ENCODE measurements around the gene SH3BP5L.
"Not testable (repeated sequence)": the region's sequence is repeated elsewhere in the genome, so short reads cannot be mapped to it uniquely, and the experiment has no call there.

The SH3BP5L gene

GRCh38 chr1:248838357-248839167, 12.8 kb upstream of the SH3BP5L start:
- peak; percentile 78 for DNase-seq
- H3K27ac ChIP-seq, result peak overlapping the region; percentile 99
- peak overlapping the region; percentile 83 for H3K4me3 ChIP-seq (ENCODE audit: low read depth, low read length)
- in situ Hi-C loops (cut with HindIII; ENCODE audit: low pct_ligation_motif_present, low sequenced_read_pairs), result no loop called here
- TF ChIP-seq CTCF (IDR thresholded peaks at IDR 0.05; ENCODE audit: low read depth, low read length, missing control alignments), result no peak
- no peaks in the 10 kb centered on the region for H3K36me3 ChIP-seq (replicated peaks)
- no peaks in the 10 kb centered on the region for H3K27me3 ChIP-seq (replicated peaks)

- no peaks in the 10 kb centered on the region for H3K27me3 ChIP-seq (replicated peaks)
- in situ Hi-C loops (cut with HindIII; ENCODE audit: low pct_ligation_motif_present, low sequenced_read_pairs), result no loop called here
- H3K4me3 ChIP-seq (ENCODE audit: low read depth, low read length), result peak within 1 kb of the TSS; percentile 83
- no peak for TF ChIP-seq CTCF (IDR thresholded peaks at IDR 0.05; ENCODE audit: low read depth, low read length, missing control alignments)
- H3K27ac ChIP-seq, result peak within 1 kb of the TSS; percentile 99
- H3K36me3 ChIP-seq (replicated peaks), result no peaks in the 10 kb centered on the region
- peak; percentile 97 for DNase-seq
These were observed 12.2 kb upstream of the SH3BP5L start, which contains the start of gene ZNF672 for GRCh38 chr1:248837781-248838356. TSS of gene ZNF672 (plus strand) at chr1:248838224. CDS start at chr1:248847275, 9,051 bp downstream.

- peak overlapping the region; percentile 56 for H3K27ac ChIP-seq
- in situ Hi-C loops (cut with HindIII; ENCODE audit: low pct_ligation_motif_present, low sequenced_read_pairs), result no loop called here
- H3K4me3 ChIP-seq (ENCODE audit: low read depth, low read length), result peak overlapping the region; percentile 64
- DNase-seq, result no peak
- no peak for TF ChIP-seq CTCF (IDR thresholded peaks at IDR 0.05; ENCODE audit: low read depth, low read length, missing control alignments)
- H3K36me3 ChIP-seq (replicated peaks), result no peaks in the 10 kb centered on the region
- no peaks in the 10 kb centered on the region for H3K27me3 ChIP-seq (replicated peaks)
These were observed 11.5 kb upstream of the SH3BP5L start for GRCh38 chr1:248837045-248837780.

GRCh38 chr1:248834343-248834940, 8.7 kb upstream of the SH3BP5L start:
- Histone ChIP-seq H3K27ac (no peak overlapping the region), H3K27me3 (replicated peaks) (no peaks in the 10 kb centered on the region), H3K36me3 (replicated peaks) (no peaks in the 10 kb centered on the region), H3K4me3 (ENCODE audit: low read depth, low read length) (no peak overlapping the region)
- DNase-seq, result no peak
- in situ Hi-C loops (cut with HindIII; ENCODE audit: low pct_ligation_motif_present, low sequenced_read_pairs), result no loop called here
- no peak for TF ChIP-seq CTCF (IDR thresholded peaks at IDR 0.05; ENCODE audit: low read depth, low read length, missing control alignments)

GRCh38 chr1:248831842-248832241, 6.1 kb upstream of the SH3BP5L start:
- in situ Hi-C loops (cut with HindIII; ENCODE audit: low pct_ligation_motif_present, low sequenced_read_pairs), result no loop called here
- no peak for DNase-seq
- no peak for TF ChIP-seq CTCF (IDR thresholded peaks at IDR 0.05; ENCODE audit: low read depth, low read length, missing control alignments)
- H3K27me3 ChIP-seq (replicated peaks), result no peaks in the 10 kb centered on the region
- no peak overlapping the region for H3K27ac ChIP-seq
- H3K4me3 ChIP-seq (ENCODE audit: low read depth, low read length), result no peak overlapping the region
- no peaks in the 10 kb centered on the region for H3K36me3 ChIP-seq (replicated peaks)

- in situ Hi-C loops (cut with HindIII; ENCODE audit: low pct_ligation_motif_present, low sequenced_read_pairs); H3K4me3 ChIP-seq (ENCODE audit: low read depth, low read length); H3K27me3 ChIP-seq (replicated peaks); DNase-seq; H3K27ac ChIP-seq; H3K36me3 ChIP-seq (replicated peaks): not testable (repeated sequence)
These were observed 5.0 kb upstream of the SH3BP5L start for GRCh38 chr1:248830718-248831017.
